Islet of Langerhans (tissue), 1 donor: ENCODE data around the gene TRPV5.

Experiments
- FAIRE-seq: peaks from one replicate; lab custom pipeline; 2011; peaks lifted over from hg19 to GRCh38; lab: Jason Lieb, UNC

The TRPV5 gene

DNA sequence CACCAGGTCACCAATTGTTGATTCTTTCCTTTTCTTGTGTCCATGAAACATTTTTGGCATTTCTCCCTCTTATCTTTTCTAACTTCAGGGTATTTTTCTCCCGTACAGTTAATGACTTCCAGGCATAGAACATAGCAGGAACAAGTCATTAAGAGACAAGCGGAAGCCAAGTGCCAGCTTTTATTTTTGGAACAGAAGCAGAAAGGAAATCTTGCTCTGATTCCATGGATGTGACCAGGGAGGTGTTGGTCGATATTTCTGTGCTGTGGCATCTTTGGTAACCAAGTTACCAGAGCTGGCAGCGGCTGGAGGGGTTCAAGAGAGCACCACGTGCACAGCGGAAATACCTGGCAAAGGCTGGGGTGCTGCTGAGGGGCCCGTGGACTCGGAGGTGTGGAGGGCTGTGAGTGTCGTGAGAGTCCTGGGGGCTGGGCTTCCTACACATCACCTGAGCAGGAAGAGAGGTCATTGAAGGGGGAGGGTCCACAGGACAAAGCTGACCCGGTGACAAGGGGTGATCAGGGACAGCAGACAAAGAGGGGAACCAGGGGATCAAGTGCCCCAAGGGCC, 7.5 kb upstream of the TRPV5 start:
- FAIRE-seq: no peak

DNA sequence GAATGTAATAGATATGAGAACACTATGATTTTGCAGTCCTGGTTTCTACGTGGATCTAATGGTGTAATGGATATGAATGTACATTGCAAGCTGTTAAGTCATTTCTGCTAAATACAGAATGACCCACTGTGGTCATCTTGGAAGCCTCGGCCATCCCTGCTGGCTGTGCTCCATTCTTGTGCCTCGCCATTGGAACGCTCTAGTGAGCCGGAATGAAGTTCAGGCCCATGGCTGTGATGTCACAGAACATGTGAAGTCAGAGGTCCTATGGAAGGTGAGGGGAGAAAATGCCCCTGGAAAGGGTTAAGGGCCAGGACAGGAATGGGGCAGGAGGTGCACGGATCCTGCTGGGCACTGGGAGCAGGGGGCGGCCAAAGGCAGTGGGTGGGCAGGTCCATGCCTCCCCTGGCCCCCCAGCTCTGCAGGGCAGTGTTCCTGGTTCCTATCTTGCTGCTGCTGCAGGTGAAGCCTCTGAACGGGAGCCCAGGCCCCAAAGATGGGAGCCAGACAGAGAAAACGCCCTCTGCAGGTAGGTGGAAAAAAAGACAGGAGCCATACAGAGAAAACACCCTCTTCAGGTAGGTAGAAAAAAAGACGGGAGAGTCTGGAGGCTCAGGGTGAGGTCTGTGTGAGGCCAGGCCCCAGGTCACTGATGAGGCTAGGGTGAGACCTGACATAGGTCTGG, 5.8 kb upstream of the TRPV5 start, which contains the start of gene LLCFC1:
Gene LLCFC1 (plus strand): TSS at position 259 of the 685 bp plus-strand sequence. CDS start 138 bp downstream, at position 397.
- no peak for FAIRE-seq

DNA sequence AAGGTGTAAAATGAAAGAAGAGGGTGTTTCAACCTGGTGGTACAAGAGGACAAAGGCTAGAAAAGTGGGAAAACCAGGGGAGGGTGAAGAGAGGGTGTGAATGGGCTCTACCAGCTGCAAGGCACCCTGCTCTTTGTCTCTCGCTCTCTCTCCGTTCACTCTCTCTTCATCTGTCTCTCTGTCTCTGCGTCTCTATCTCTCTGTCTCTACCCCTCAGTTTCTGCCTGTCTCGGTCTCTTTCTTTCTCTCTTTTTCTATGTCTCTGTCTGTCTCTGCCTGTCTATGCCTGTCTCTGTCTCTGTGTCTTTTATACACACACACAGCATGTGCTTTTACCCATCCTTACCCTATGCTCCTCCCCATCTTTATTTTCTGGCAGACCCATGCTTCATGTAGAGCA, 5.1 kb upstream of the TRPV5 start:
- FAIRE-seq: no peak

DNA sequence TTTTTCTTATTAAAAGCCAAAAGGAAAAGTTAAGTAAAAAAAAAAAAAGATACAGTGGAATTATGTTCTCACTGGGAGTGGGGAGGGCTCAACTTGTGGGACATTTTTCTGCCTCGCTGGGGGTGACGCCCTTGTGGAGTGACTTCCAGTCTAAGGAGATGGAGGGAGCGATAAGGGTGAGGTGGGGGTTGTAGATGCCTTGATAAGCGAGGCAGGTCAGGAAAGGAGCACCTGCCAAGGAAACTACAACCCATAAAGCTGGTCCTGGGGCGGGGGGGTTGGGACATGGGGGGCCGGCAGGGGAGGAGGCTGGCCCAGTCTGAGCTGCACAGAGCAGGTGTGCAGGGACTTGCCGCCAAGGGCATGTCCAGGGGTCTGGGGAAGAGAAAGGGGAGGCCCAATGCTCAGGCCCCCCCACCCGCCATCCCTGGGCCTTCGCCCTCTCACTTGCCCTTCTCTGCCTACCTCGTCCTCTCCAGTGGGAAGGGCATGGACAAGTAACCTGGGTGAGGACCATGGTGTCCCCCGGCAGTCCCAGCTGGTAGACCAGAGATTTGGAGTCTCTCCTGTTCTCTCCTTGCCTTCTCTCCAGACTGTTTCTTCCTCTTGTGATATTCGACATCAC, 2.5 kb upstream of the TRPV5 start:
- FAIRE-seq: no peak

DNA sequence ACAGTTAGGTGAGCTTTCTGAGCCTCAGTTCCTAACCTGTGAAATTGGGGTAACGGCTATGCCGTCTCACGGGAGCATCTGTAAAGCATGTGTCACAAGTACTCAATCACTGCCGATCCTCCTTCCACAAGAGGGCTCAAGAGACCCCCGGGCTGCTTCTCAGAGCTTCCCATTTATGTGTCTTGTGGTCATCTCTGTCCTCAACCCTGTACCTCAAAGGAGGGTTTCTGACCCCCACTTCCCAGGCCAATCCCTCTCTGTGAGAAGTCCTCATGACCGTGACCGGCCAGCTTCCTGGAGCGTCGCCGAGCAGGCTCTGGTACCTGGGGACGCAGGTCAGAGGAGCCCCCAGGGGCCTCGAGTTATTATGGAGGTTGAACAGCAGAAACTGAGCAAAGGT, 510 bp upstream of the TRPV5 start:
- no peak for FAIRE-seq

DNA sequence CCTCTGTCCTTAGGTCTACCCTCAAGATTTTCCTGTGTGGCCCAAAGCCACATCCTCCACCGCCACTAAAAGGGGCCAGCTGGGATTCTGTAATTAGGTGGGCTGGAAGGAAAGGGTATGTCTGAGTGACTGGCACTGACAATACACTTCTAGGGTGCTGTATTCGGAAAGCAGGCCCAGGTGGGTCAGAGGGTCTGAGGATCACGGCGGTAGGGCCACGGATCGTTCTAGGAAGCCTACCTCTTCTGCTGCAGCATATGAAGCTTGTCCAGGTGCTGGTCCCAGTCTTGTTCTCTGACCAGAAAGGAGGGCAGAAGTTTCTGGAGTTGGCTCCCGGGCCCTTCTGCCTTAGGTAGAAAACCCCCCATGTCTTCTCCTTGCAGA, 462 bp downstream of the TRPV5 start:
- FAIRE-seq: no peak

DNA sequence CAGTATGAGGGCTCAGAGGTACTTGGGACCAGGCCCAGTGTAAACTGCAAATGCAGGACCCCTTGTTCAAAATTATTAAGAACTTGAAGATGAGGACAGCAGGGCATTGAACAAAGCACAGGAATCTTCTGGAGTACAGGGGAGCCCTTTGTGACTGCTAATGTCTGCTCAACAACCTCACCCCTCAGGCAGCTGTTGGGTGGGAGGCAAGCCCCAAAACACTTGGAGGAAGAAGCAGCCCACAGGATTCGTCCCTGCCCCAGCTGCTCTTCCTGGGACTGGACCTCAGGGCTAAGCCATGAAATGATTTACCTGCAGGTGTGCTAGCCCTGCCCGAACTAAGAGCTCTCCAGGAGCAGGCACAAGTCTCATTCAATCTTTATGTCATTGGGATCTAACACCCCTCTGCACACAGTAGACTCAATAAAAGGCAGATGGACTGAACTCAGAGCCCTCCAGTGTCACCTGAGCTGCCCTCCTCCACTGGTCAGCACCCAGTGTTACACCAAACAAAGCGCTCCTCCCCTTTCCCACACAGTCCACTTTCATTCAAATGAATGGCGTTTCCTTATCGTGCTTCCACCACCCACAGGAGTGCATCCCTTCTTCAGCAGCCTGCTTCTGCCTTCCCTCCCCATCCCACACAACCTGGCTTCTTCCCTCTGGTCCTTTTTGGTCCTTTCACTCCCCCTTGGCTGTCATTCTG, 1.0 kb downstream of the TRPV5 start:
- no peak for FAIRE-seq

DNA sequence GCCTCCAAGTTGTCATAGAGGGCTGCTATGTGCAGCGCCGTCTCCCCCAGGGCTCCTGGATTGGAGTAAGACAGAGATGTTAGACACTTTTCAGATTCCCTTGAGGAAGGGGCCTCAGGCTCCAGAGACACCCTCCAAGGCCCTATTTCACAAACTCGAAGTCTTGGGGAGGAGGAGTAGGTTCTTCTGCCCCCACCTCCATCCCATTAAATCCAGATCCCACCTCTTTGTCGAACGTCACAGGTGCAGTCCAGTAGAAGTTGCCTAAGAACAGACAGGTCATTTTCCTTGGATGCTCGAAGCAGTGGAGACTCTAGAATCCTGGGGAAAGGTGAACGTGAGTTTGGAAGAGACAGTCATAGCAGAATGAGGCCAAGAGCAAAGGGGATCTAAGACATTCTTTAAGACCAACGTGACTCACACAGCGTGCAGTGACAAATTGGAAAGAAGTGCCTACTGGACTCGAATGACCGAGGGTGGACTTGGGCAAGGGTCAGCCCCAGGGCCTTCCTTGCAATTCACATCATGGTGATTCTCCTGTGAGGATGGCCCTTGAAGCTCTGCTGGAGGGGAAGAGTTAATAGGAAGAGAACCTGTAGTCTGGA, 3.3 kb downstream of the TRPV5 start:
- FAIRE-seq: no peak

DNA sequence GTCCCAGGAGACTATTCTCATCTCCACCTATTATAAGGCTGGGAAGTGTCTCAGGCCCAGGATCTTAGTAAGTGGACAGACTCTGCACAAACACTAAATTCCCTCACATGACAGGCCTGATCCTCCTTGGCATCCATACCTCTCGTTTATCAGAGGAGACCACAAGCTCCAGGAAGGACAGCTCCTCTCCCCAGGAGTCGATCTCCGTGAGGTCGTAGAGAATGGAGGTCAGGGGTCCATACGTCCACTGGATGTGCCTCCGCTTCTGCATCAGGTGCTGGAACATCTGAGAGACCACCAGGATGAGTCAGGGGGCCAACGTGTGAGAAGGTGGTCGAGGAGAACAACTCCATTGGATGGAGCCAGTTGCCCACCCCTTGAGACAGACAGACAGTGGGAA, 5.6 kb downstream of the TRPV5 start:
- FAIRE-seq: no peak

DNA sequence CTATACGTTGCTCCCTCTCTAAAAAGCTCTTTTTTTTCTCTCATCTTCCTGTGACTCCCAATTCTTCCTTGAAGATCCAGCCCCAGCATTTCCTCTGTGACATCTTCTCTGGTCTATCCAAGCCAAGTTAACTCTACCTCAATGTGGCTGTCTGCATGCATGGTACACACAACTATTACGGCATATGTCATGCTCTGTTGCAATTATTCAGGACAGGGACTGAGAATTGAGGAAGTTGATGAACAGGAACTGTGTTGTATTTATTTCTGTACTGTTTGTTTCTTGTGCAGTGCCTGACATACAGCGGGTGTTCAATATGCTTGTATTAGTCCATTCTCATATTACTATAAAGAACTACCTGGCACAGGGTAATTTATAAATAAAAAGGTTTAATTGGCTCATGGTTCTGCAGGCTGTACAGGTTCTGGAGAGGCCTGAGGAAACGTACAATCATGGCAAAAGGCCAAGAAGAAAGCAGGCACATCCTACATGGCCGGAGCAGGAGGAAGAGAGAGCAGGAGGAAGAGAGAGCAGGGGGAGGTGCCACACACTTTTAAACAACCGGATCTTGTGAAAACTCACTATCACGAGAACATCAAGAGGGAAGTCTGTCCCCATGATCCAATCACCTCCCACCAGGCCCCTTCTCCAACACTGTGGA, 6.3 kb downstream of the TRPV5 start:
- no peak for FAIRE-seq

DNA sequence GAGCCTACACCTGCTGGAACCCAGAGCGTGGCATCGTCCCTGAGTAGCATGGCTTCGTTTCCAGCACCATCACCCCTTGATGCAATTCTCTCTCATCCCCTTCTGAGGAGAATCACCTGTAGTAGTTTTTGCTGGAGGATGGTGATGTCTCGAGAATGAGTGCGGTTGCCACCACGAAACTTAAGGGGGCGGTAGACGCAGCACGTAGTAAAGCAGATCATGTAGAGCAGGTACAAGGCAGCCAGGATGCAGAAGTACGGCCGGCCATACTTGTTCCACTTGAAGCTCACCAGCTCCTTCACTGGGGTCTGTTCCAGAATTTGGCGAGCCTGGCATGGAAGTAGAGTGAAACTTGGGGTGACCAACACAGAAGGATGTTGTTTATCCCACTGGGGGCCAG, 8.1 kb downstream of the TRPV5 start:
- no peak for FAIRE-seq

DNA sequence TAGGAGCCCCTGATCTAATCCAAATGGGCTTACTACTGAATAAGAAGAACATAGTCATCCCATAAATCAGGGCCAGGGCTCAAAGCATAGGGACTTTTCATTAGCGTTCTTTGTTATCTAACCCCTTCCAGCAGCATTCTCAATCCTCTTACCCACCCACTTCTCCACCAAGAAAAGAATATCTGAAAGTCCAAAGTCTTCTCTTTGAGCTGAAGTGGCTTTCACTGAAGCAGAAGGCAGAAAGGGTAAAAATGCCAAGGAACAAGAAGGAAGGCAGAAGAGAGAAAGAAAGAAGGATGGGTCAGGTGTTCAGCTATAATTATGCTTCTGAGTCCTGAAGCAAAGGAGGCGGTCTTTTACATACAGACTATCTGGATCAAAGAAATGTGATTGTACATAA, 10.2 kb downstream of the TRPV5 start:
- no peak for FAIRE-seq

DNA sequence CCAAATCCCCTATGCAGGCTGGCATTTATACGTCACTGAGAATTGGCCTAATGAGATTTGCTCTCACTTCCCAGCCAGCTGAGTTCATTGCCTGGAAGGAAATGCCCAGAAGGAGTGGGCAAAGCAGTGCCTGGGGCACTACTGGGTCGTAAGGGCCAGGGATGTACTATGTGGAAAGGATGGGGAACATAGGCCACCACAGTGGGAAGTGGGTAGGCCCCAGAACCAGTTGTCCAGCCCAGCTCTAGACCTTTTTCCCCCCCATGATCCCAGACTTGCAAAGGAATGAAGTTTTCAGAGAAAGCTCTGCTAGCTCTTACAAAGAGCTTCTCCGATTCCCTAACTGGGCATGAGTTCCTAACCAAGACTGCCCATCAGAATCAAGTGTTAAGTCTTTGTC, 13.9 kb downstream of the TRPV5 start:
- no peak for FAIRE-seq

DNA sequence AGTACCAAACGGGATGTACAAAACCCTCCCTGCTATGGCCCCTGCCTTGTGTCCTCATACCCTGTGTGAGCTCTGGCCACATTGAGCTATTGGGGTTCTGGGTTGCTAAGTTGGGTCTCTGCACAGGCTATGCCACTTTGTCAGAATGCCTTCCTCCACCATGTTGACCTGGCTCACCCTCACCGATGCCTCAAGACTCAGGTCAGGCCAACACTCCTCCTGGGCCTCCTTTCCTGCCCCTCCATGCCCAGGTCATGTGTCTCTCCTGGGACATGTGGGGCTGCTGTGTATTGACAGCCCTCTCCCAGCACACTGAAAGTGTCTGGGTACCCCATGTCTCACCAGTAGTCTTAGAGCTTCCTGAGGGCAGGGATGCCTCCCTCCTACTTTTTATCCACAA, 14.6 kb downstream of the TRPV5 start:
- no peak for FAIRE-seq

DNA sequence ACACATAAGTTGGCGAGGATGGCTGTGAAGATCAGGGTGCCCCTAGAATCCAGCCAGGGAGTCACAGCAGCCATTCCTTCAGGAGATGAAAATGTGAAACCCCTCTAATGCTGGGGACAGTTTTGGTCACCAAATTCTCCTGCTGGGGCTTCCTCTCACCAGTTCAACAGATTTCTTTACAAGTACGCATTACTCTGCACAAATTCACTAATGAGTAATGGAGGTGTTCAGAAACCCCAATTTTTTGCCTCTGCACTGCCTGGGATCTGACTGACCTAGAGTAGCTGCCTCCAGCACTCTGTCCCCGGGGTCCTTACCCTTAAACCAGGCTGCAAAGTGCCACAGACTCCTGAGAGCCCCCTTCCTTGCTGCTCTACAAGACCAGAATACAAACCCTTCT, 16.1 kb downstream of the TRPV5 start:
- no peak for FAIRE-seq

DNA sequence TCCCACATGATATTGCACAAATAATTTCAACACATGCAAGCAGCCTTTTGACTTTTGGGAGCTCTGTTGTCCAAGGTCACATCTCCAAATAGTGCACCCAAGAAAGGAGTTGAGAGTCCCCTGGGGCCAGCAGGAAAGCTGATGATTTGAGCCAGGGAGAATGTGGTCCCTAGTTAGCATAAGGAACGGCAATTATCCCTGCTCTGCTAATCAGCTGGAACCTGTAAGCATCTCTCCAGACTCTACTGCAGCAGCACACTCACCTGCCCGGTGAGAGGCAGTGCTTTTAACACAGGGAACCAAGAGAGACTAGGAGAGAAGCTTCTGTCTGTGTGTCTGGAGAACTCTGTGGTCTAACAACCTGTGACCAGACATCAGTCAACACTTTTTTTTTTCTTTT, 17.0 kb downstream of the TRPV5 start:
- no peak for FAIRE-seq

DNA sequence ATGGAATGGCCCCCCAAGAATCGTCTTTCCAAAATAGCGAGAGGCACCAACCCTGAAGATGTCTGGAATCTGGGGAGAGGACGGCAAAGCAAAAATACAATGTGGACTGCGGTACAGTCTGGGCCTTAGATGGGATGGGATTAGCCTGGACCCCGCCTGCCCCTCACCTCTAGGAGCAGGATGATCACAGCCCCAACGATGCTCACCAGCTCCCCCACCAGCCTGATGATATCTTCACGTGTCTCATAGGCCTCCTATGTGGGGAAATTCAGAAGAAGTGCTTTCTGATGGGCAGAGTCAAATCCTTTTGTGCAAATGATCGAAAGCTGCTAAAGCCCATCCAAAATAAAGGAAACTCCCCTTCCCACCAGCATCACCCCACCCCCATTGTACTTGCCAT, 18.2 kb downstream of the TRPV5 start:
- no peak for FAIRE-seq

DNA sequence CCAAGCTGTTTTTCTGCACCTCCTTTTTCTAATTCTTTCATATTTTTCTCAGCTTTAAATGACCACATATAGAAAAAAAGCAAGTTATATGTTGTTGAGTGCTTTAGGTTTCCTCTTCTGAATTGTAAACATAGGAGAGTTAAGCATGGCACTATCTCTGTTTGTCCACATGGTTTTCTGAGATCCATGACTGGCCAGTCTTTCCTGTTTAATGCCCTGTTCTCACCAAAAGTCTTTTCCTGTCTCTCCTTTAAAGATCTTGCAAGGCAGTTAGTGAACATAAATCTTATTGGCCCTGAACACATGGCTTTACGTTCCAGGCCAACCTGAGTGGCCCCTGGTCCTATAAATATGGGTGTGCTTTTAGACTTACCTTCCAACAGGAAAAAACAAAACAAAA, 19.4 kb downstream of the TRPV5 start:
- no peak for FAIRE-seq

DNA sequence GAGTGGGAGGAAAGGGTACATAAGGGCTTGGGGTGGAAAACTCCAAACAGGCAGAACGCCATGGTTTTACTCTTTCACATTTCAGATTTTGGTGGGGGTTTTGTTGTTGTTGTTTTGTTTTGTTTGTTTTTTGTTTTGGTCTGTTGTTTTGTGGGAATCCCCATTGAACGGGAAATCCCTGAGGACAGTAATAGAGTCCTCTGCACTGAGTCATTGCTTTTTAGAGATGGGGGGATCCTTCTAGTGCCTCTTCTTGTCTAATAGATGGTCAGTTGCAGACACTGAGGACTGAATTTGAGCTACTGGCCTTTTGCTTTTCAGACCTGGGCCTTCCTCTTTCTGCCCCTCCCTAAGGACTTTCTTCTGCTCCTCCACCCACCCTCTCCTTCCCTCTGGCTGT, 20.0 kb downstream of the TRPV5 start:
- no peak for FAIRE-seq

DNA sequence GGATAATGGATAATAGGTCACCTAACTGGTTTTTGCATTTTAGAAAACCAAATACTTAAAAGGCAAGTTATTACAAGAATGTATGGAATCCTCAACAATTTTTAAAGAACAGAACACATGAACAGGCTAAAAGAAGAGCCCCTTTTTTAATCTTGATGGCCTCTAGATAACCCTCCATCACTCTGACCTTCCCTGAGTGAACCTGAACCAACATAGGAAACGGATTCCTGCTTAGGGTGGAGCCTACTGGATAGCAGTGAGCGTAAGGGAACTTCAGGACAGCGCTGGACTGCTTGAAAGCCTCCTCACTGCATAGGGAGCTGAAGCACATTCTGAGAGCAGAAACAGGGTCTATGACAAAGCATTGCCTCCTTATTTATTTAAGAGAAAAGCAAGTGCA, 20.5 kb downstream of the TRPV5 start:
- FAIRE-seq: no peak

DNA sequence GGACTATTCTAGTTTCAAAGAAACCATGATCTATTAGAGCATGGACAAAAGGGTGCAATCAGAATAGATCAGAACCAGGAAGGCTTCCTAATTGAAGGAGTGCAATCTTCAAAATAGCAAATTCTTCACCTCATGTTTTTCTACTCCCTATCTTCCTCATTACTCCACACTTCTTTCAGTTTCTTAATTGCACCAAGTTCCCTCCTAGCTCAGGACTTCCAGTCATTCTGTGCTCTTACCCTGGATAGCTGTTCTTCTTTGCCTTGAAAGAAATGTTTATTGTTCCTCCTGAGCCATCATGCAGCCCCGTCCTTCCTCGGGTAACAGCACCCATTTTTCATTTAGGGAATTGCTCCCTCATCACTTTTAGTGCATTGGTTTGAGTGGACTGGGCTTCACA, 23.1 kb downstream of the TRPV5 start:
- FAIRE-seq: no peak

DNA sequence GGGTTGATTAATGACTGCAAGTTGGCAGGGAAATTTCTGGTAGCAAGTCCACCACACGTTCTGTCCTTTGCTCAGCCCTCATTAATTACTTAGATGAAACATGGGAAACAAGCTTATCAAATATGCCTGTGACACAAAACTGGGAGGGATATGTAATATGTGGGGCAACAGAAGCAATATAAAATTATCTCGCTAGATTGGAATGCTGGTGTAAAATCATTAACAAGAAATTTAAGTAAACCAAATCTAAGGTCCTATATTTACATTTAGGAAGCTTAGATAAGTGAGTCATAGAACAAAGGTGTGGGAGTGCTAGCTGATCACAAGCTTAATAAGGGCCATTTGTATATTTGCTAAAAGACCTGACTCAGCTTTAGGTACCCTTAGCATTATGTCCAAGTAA, 23.5 kb downstream of the TRPV5 start:
- peak; percentile 86 for FAIRE-seq
